ENCODE data around the gene TST.

Gene TST

DNA sequence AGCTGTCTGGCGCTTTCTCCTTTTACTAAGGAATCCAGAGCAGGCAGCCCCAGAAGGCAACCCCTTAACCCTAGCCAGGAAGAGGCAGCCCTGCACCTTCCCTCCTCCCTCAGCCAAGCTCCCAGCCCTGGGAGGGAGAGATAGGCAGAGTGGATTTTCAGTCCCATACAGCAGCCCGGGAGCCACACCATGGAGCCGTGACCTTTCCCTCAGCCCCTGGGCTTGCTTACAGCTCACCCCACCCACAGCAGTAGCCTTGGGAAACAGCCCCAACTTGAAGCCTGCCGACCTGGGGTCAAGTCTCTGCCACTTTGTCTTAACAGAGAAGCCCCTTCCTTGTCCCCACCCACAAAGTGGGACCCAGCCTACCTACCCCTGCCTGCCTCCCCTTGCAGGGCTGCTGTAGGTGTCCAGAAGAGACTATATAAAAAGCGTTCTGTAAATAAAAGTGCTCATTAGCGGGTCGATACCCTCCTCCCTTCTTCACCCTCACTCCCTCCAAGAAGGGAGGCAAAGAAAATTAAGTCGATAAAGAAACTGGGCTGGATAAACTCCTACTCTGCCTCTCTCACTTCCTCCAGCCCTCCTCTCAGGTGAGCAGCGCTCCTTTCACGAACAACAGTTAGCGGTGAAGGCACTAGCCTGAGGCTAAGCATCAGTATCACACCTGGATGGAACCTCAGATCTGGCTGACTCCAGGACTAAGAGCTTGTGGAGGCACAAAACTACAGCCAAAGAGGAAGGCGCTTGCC, 4.2 kb downstream of the TST start:
- no peak for TF ChIP-seq CTCF (IDR thresholded peaks at IDR 0.05; ENCODE audit: low read depth, low read length)
- TF ChIP-seq EZH2phosphoT487 (IDR thresholded peaks at IDR 0.05; ENCODE audit: low read depth), result no peak
- Histone ChIP-seq H3K9ac (ENCODE audit: low read length) (no peak overlapping the region), H3K27ac (ENCODE audit: low read length) (no peak overlapping the region), H3K9me3 (ENCODE audit: insufficient read depth, low read length) (no peaks in the 10 kb centered on the region), H4K20me1 (ENCODE audit: insufficient read depth, low read length) (no peaks in the 10 kb centered on the region), H2AFZ (ENCODE audit: low read depth, low read length) (no peak overlapping the region), H3K79me2 (ENCODE audit: low read length) (no peaks in the 10 kb centered on the region), H3K36me3 (replicated peaks; ENCODE audit: low read depth, low read length) (no peaks in the 10 kb centered on the region), H3K4me3 (ENCODE audit: low read length) (no peak overlapping the region), H3K4me2 (ENCODE audit: low read length) (no peak overlapping the region), H3K27me3 (ENCODE audit: low read depth, low read length) (no peaks in the 10 kb centered on the region), H3K4me1 (ENCODE audit: low read length) (peaks cover 5% of the 10 kb centered on the region)

DNA sequence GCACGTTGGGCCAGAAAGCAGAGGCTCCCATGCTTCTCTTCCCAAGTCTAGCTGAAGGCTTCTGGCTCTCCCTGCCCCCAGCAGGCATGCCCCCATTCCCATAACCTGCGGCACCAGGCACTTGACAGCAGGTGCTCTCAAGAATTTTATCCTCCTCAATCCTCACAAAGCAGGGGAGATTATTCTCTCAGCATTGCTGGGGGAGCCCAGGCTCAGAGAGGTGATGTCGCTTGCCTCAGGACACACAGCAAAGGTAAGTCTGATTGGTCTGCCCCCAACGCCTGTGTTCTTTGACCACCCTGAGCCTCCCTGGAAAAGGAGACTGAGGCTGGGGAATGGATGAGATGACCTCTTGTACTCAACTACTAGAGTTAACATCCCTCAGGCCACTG, 4.8 kb downstream of the TST start:
- H3K4me2 ChIP-seq (ENCODE audit: low read length), result no peak overlapping the region
- no peak overlapping the region for H3K9ac ChIP-seq (ENCODE audit: low read length)
- no peaks in the 10 kb centered on the region for H4K20me1 ChIP-seq (ENCODE audit: insufficient read depth, low read length)
- no peak overlapping the region for H3K4me3 ChIP-seq (ENCODE audit: low read length)
- H3K27ac ChIP-seq (ENCODE audit: low read length), result no peak overlapping the region
- no peak overlapping the region for H2AFZ ChIP-seq (ENCODE audit: low read depth, low read length)
- H3K79me2 ChIP-seq (ENCODE audit: low read length), result no peaks in the 10 kb centered on the region
- H3K27me3 ChIP-seq (ENCODE audit: low read depth, low read length), result peaks cover 4% of the 10 kb centered on the region; the same call in 1 of the 2 replicates
- peaks cover 5% of the 10 kb centered on the region for H3K4me1 ChIP-seq (ENCODE audit: low read length)
- no peaks in the 10 kb centered on the region for H3K9me3 ChIP-seq (ENCODE audit: insufficient read depth, low read length)
- TF ChIP-seq EZH2phosphoT487 (IDR thresholded peaks at IDR 0.05; ENCODE audit: low read depth) (no peak), CTCF (IDR thresholded peaks at IDR 0.05; ENCODE audit: low read depth, low read length) (no peak)
- H3K36me3 ChIP-seq (replicated peaks; ENCODE audit: low read depth, low read length), result no peaks in the 10 kb centered on the region

GRCh38 chr22:37012956-37013355, 6.3 kb downstream of the TST start:
- no peak overlapping the region for H3K4me3 ChIP-seq (ENCODE audit: low read length)
- H3K79me2 ChIP-seq (ENCODE audit: low read length), result no peaks in the 10 kb centered on the region
- H3K4me2 ChIP-seq (ENCODE audit: low read length), result no peak overlapping the region
- H2AFZ ChIP-seq (ENCODE audit: low read depth, low read length), result no peak overlapping the region
- TF ChIP-seq CTCF (IDR thresholded peaks at IDR 0.05; ENCODE audit: low read depth, low read length) (no peak), EZH2phosphoT487 (IDR thresholded peaks at IDR 0.05; ENCODE audit: low read depth) (no peak)
- H3K36me3 ChIP-seq (replicated peaks; ENCODE audit: low read depth, low read length), result no peaks in the 10 kb centered on the region
- H3K4me1 ChIP-seq (ENCODE audit: low read length), result no peaks in the 10 kb centered on the region
- H3K9me3 ChIP-seq (ENCODE audit: insufficient read depth, low read length), result no peaks in the 10 kb centered on the region
- H4K20me1 ChIP-seq (ENCODE audit: insufficient read depth, low read length), result no peaks in the 10 kb centered on the region
- peaks cover 19% of the 10 kb centered on the region for H3K27me3 ChIP-seq (ENCODE audit: low read depth, low read length)
- H3K27ac ChIP-seq (ENCODE audit: low read length), result no peak overlapping the region
- H3K9ac ChIP-seq (ENCODE audit: low read length), result no peak overlapping the region

DNA sequence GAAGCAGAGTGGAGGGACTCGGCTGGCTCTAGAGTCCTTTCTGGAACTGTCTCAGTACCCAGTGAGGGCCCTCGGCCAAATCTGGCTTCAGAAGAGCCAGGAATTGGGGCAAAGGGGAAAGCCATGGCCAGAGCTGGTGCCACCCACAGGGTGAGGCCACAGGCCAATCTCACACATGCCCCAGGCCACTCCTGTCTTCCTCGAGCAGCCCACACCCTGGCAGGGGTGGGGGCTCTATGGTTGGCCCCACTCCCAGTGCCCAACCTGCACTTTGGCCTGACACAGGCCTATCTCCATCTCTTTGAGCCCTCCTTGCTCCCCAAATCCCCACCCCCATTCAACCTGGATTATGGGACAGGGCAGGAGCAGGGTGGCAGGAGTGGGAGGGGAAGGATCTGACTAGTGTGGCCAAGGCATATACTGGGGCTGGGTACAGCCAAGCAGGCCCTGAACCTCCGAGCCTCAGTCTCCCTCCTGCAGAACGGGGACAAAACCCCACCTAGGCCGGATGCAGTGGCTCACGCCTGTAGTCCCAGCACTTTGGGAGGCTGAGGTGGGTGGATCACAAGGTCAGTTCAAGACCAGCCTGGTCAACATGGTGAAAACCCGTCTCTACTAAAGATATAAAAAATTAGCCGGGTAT, 6.9 kb downstream of the TST start:
- H3K27ac ChIP-seq (ENCODE audit: low read length), result no peak overlapping the region
- H4K20me1 ChIP-seq (ENCODE audit: insufficient read depth, low read length), result no peaks in the 10 kb centered on the region
- no peak overlapping the region for H3K9ac ChIP-seq (ENCODE audit: low read length)
- no peak overlapping the region for H2AFZ ChIP-seq (ENCODE audit: low read depth, low read length)
- no peaks in the 10 kb centered on the region for H3K36me3 ChIP-seq (replicated peaks; ENCODE audit: low read depth, low read length)
- no peaks in the 10 kb centered on the region for H3K79me2 ChIP-seq (ENCODE audit: low read length)
- no peak overlapping the region for H3K4me2 ChIP-seq (ENCODE audit: low read length)
- H3K4me1 ChIP-seq (ENCODE audit: low read length), result no peaks in the 10 kb centered on the region
- H3K4me3 ChIP-seq (ENCODE audit: low read length), result no peak overlapping the region
- TF ChIP-seq EZH2phosphoT487 (IDR thresholded peaks at IDR 0.05; ENCODE audit: low read depth) (no peak), CTCF (IDR thresholded peaks at IDR 0.05; ENCODE audit: low read depth, low read length) (no peak)
- H3K9me3 ChIP-seq (ENCODE audit: insufficient read depth, low read length), result no peaks in the 10 kb centered on the region
- H3K27me3 ChIP-seq (ENCODE audit: low read depth, low read length), result peaks cover 24% of the 10 kb centered on the region

All from OCI-LY3 (cell line).